Measurements from ENCODE around the gene ST7. TPM values are rescaled to one million over a fixed set of nuclear protein-coding genes. Genes with fewer than 3 reads are reported as not detected.

The ST7 gene, protein sequence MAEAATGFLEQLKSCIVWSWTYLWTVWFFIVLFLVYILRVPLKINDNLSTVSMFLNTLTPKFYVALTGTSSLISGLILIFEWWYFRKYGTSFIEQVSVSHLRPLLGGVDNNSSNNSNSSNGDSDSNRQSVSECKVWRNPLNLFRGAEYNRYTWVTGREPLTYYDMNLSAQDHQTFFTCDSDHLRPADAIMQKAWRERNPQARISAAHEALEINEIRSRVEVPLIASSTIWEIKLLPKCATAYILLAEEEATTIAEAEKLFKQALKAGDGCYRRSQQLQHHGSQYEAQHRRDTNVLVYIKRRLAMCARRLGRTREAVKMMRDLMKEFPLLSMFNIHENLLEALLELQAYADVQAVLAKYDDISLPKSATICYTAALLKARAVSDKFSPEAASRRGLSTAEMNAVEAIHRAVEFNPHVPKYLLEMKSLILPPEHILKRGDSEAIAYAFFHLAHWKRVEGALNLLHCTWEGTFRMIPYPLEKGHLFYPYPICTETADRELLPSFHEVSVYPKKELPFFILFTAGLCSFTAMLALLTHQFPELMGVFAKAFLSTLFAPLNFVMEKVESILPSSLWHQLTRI
- 17.3 and 31.7 TPM in 2 replicates for total RNA-seq

DNA sequence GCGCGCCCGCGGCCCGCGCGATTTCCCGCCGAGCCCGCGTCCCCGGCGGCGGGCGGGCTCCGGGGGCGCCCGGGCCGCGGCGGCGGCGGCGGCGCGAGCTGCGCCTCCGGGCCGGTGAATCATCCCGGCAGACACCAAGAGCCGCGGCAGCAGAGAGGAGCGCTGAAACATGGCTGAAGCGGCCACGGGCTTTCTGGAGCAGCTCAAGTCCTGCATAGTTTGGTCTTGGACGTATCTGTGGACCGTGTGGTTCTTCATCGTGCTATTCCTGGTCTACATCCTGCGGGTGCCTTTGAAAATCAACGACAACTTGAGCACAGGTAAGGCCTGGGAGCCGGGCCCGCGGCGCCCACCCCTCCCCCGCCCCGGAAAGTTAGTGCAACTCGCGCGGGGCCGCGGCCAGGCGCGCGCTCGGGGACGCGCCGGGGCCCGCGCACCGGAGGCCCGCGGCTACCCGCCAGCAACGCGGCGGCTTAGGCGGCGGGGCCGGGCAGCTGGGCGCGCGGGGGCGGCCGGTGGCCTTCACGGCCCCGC, at the start of gene ST7:
Gene ST7, plus strand, starts transcription at position 130 of the 534 bp plus-strand sequence. Its CDS starts 40 bp downstream, at position 170.

Other genes with a start within 250 kb of the ST7 start
- gene CAPZA2, start 90.9 kb upstream of the ST7 start, total RNA-seq: 73.8 and 119 TPM in 2 replicates